Glomerular endothelial cell (primary cell): ENCODE measurements around the gene TRMT1L. TPM values are rescaled to one million over a fixed set of nuclear protein-coding genes. Genes with fewer than 3 reads are reported as not detected.
A peak's percentile ranks its signal among the peaks of the same experiment; 100 is the strongest.

Experiments used
- DNase-seq: peaks from one replicate; pipeline ENCODE4 v3.0.0-alpha.2; 2011; ENCODE audit warnings: low read depth, low spot score; ENCODE audit errors: extremely low read depth
- total RNA-seq: library from RNA; depleted of rRNA; stranded (reverse); fragments of >200 nt; gene quantifications from 2 replicates; pipeline ENCODE4 v1.2.3, GENCODE V29; 2015

The TRMT1L gene
- total RNA-seq, 1 donor from 2014 or later = 26.2 TPM

- DNase-seq = no peak
Measured at GRCh38 chr1:185129708-185130107, 27.0 kb downstream of the TRMT1L start.

GRCh38 chr1:185112356-185112755 is 44.4 kb downstream of the TRMT1L start:
- DNase-seq = no peak

GRCh38 chr1:185111873-185112272 is 44.9 kb downstream of the TRMT1L start:
- DNase-seq = no peak

- no peak for DNase-seq
Measured at GRCh38 chr1:185110145-185110544, 46.6 kb downstream of the TRMT1L start.

- no peak for DNase-seq
Measured at GRCh38 chr1:185108321-185108720, 48.4 kb downstream of the TRMT1L start.

GRCh38 chr1:185105121-185105520 is 51.6 kb downstream of the TRMT1L start:
- DNase-seq = no peak

- DNase-seq = no peak
Measured at GRCh38 chr1:185104083-185104482, 52.7 kb downstream of the TRMT1L start.

GRCh38 chr1:185096531-185096930 is 60.2 kb downstream of the TRMT1L start:
- DNase-seq = peak; percentile 14

- no peak for DNase-seq
Measured at GRCh38 chr1:185094761-185095160, 62.0 kb downstream of the TRMT1L start.

- DNase-seq = no peak
Measured at GRCh38 chr1:185091480-185091879, 65.3 kb downstream of the TRMT1L start.

GRCh38 chr1:185087746-185088145 is 69.0 kb downstream of the TRMT1L start:
- no peak for DNase-seq

GRCh38 chr1:185087101-185087500 is 69.7 kb downstream of the TRMT1L start:
- no peak for DNase-seq

- no peak for DNase-seq
Measured at GRCh38 chr1:185083818-185084217, 72.9 kb downstream of the TRMT1L start.

- DNase-seq = no peak
Measured at GRCh38 chr1:185080422-185080821, 76.3 kb downstream of the TRMT1L start.

GRCh38 chr1:185077374-185077773 is 79.4 kb downstream of the TRMT1L start:
- DNase-seq = no peak

GRCh38 chr1:185075476-185075875 is 81.3 kb downstream of the TRMT1L start:
- DNase-seq = no peak

GRCh38 chr1:185074307-185074706 is 82.4 kb downstream of the TRMT1L start:
- DNase-seq = no peak

- DNase-seq = no peak
Measured at GRCh38 chr1:185073725-185074124, 83.0 kb downstream of the TRMT1L start.

GRCh38 chr1:185070051-185070450 is 86.7 kb downstream of the TRMT1L start:
- no peak for DNase-seq

- no peak for DNase-seq
Measured at GRCh38 chr1:185069202-185069772, 87.5 kb downstream of the TRMT1L start.

GRCh38 chr1:185068341-185068740 is 88.4 kb downstream of the TRMT1L start:
- no peak for DNase-seq
